ENCODE data around the gene PIEZO2. TPM values are rescaled to one million over a fixed set of nuclear protein-coding genes. Genes with fewer than 3 reads are reported as not detected.
"Not testable (repeated sequence)": the region's sequence is repeated elsewhere in the genome, so short reads cannot be mapped to it uniquely, and the experiment has no call there.

Gene PIEZO2
- total RNA-seq, 2 donors from 2014 or later, result not detected

GRCh38 chr18:10659000-10659399, 490.4 kb downstream of the PIEZO2 start:
- no peak overlapping the region for H3K4me3 Mint-ChIP-seq
- H3K36me3 Mint-ChIP-seq (ENCODE audit: insufficient read depth in 2 of 2), result no peaks in the 10 kb centered on the region
- DNase-seq (no peak), ATAC-seq (replicated peaks in 1 of 2) (no peak)
- no peaks in the 10 kb centered on the region for H3K9me3 Mint-ChIP-seq
- no peak overlapping the region for H3K27ac Mint-ChIP-seq
- H3K27me3 Mint-ChIP-seq (ENCODE audit: low read depth), result peaks cover 12% of the 10 kb centered on the region
- H3K4me1 Mint-ChIP-seq (ENCODE audit: low read depth), result no peaks in the 10 kb centered on the region

- H3K4me1 Mint-ChIP-seq (ENCODE audit: low read depth); H3K36me3 Mint-ChIP-seq (ENCODE audit: insufficient read depth in 2 of 2); H3K27me3 Mint-ChIP-seq (ENCODE audit: low read depth); H3K9me3 Mint-ChIP-seq; ATAC-seq (replicated peaks in 1 of 2); DNase-seq; H3K27ac Mint-ChIP-seq; H3K4me3 Mint-ChIP-seq: not testable (repeated sequence)
These were observed 505.4 kb downstream of the PIEZO2 start for GRCh38 chr18:10644003-10644402.

GRCh38 chr18:10642915-10643524, 506.3 kb downstream of the PIEZO2 start:
- DNase-seq; H3K27ac Mint-ChIP-seq; H3K9me3 Mint-ChIP-seq; H3K4me3 Mint-ChIP-seq; H3K36me3 Mint-ChIP-seq (ENCODE audit: insufficient read depth in 2 of 2); H3K27me3 Mint-ChIP-seq (ENCODE audit: low read depth); H3K4me1 Mint-ChIP-seq (ENCODE audit: low read depth); ATAC-seq (replicated peaks in 1 of 2): not testable (repeated sequence)

GRCh38 chr18:10638539-10638885, 510.9 kb downstream of the PIEZO2 start:
- H3K36me3 Mint-ChIP-seq (ENCODE audit: insufficient read depth in 2 of 2); H3K4me1 Mint-ChIP-seq (ENCODE audit: low read depth); H3K9me3 Mint-ChIP-seq; H3K4me3 Mint-ChIP-seq; H3K27me3 Mint-ChIP-seq (ENCODE audit: low read depth); ATAC-seq (replicated peaks in 1 of 2); H3K27ac Mint-ChIP-seq; DNase-seq: not testable (repeated sequence)

- not testable (repeated sequence) for H3K36me3 Mint-ChIP-seq (ENCODE audit: insufficient read depth in 2 of 2); DNase-seq; H3K9me3 Mint-ChIP-seq; ATAC-seq (replicated peaks in 1 of 2); H3K27ac Mint-ChIP-seq; H3K27me3 Mint-ChIP-seq (ENCODE audit: low read depth); H3K4me1 Mint-ChIP-seq (ENCODE audit: low read depth); H3K4me3 Mint-ChIP-seq
These were observed 511.4 kb downstream of the PIEZO2 start for GRCh38 chr18:10637858-10638538.

- peaks cover 14% of the 10 kb centered on the region for H3K27me3 Mint-ChIP-seq (ENCODE audit: low read depth)
- DNase-seq, result peak in 1 of 2 donors; percentile 12
- not testable (repeated sequence) for H3K36me3 Mint-ChIP-seq (ENCODE audit: insufficient read depth in 2 of 2); H3K4me3 Mint-ChIP-seq; H3K4me1 Mint-ChIP-seq (ENCODE audit: low read depth); H3K27ac Mint-ChIP-seq; H3K9me3 Mint-ChIP-seq
- ATAC-seq (replicated peaks in 1 of 2), result peak; percentile 94 to 96
These were observed 520.3 kb downstream of the PIEZO2 start for GRCh38 chr18:10629076-10629475.

- not testable (repeated sequence) for ATAC-seq (replicated peaks in 1 of 2); H3K4me1 Mint-ChIP-seq (ENCODE audit: low read depth); DNase-seq; H3K4me3 Mint-ChIP-seq; H3K36me3 Mint-ChIP-seq (ENCODE audit: insufficient read depth in 2 of 2); H3K9me3 Mint-ChIP-seq; H3K27ac Mint-ChIP-seq; H3K27me3 Mint-ChIP-seq (ENCODE audit: low read depth)
These were observed 522.7 kb downstream of the PIEZO2 start for GRCh38 chr18:10626606-10627213.

GRCh38 chr18:10623606-10624005, 525.8 kb downstream of the PIEZO2 start:
- H3K27ac Mint-ChIP-seq; H3K9me3 Mint-ChIP-seq; H3K4me1 Mint-ChIP-seq (ENCODE audit: low read depth); ATAC-seq (replicated peaks in 1 of 2); H3K27me3 Mint-ChIP-seq (ENCODE audit: low read depth); H3K36me3 Mint-ChIP-seq (ENCODE audit: insufficient read depth in 2 of 2); H3K4me3 Mint-ChIP-seq; DNase-seq: not testable (repeated sequence)

- H3K4me3 Mint-ChIP-seq; H3K9me3 Mint-ChIP-seq; H3K27ac Mint-ChIP-seq; H3K4me1 Mint-ChIP-seq (ENCODE audit: low read depth); ATAC-seq (replicated peaks in 1 of 2); DNase-seq; H3K36me3 Mint-ChIP-seq (ENCODE audit: insufficient read depth in 2 of 2); H3K27me3 Mint-ChIP-seq (ENCODE audit: low read depth): not testable (repeated sequence)
These were observed 526.4 kb downstream of the PIEZO2 start for GRCh38 chr18:10622982-10623381.

GRCh38 chr18:10620670-10621329, 528.6 kb downstream of the PIEZO2 start:
- H3K27me3 Mint-ChIP-seq (ENCODE audit: low read depth); H3K36me3 Mint-ChIP-seq (ENCODE audit: insufficient read depth in 2 of 2); DNase-seq; H3K4me1 Mint-ChIP-seq (ENCODE audit: low read depth); H3K27ac Mint-ChIP-seq; H3K9me3 Mint-ChIP-seq; H3K4me3 Mint-ChIP-seq: not testable (repeated sequence)
- peak; percentile 43 to 51 for ATAC-seq (replicated peaks in 1 of 2)
